LNCaP clone FGC (cell line): ENCODE results near the gene MED13L.

Experiments
- DNase-seq: peaks from one replicate; pipeline ENCODE4 v3.0.0-alpha.2; 2011; ENCODE audit warnings: low read depth
- H3K4me3 ChIP-seq: 2 replicates; pipeline ENCODE4 v1.5.1; 2011; ENCODE audit warnings: mild to moderate bottlenecking, low read depth, low read length, control low read depth
- CTCF ChIP-seq: IDR thresholded peaks from 2 replicates; pipeline ENCODE4 v1.5.1; 2012; ENCODE audit warnings: mild to moderate bottlenecking; ENCODE audit not compliant: control insufficient read depth, insufficient read depth; ENCODE audit errors: extremely low read depth

The MED13L gene

GRCh38 chr12:116174904-116175303 is 102.6 kb downstream of the MED13L start:
- DNase-seq: no peak
- H3K4me3 ChIP-seq: no peak overlapping the region
- no peak for TF ChIP-seq CTCF

GRCh38 chr12:116174006-116174405 is 103.5 kb downstream of the MED13L start:
- H3K4me3 ChIP-seq: no peak overlapping the region

GRCh38 chr12:116172224-116172849 is 105.2 kb downstream of the MED13L start:
- no peak for TF ChIP-seq CTCF
- no peak overlapping the region for H3K4me3 ChIP-seq
- no peak for DNase-seq

More at GRCh38 chr12:116174006-116174405, 103.5 kb downstream of the MED13L start:
- no peak for DNase-seq
- no peak for TF ChIP-seq CTCF

- no peak for TF ChIP-seq CTCF
- H3K4me3 ChIP-seq: no peak overlapping the region
- no peak for DNase-seq
These were observed 105.9 kb downstream of the MED13L start for GRCh38 chr12:116171549-116171948.

GRCh38 chr12:116169071-116169470 is 108.4 kb downstream of the MED13L start:
- H3K4me3 ChIP-seq: no peak overlapping the region
- no peak for DNase-seq
- TF ChIP-seq CTCF: no peak

- TF ChIP-seq CTCF: no peak
- H3K4me3 ChIP-seq: no peak overlapping the region
- no peak for DNase-seq
These were observed 111.2 kb downstream of the MED13L start for GRCh38 chr12:116166306-116166705.

- DNase-seq: no peak
- H3K4me3 ChIP-seq: no peak overlapping the region
- no peak for TF ChIP-seq CTCF
These were observed 112.5 kb downstream of the MED13L start for GRCh38 chr12:116165036-116165425.
